ENCODE data around the gene DNAH11.

- TF ChIP-seq CTCF (IDR thresholded peaks at IDR 0.05): no peak
- no peak for TF ChIP-seq POLR2A (IDR thresholded peaks at IDR 0.05)
These were observed 181.7 kb downstream of the DNAH11 start for GRCh38 chr7:21724562-21724961.

Data from testis (tissue), 2 donors.